ENCODE data around the gene FAM89B. TPM values are rescaled to one million over a fixed set of nuclear protein-coding genes. Genes with fewer than 3 reads are reported as not detected.
A peak's percentile ranks its signal among the peaks of the same experiment; 100 is the strongest.

The FAM89B gene
- total RNA-seq, 6 donors from 2014 or later, result 27.9 to 65.8 (median 45.3) TPM

DNA sequence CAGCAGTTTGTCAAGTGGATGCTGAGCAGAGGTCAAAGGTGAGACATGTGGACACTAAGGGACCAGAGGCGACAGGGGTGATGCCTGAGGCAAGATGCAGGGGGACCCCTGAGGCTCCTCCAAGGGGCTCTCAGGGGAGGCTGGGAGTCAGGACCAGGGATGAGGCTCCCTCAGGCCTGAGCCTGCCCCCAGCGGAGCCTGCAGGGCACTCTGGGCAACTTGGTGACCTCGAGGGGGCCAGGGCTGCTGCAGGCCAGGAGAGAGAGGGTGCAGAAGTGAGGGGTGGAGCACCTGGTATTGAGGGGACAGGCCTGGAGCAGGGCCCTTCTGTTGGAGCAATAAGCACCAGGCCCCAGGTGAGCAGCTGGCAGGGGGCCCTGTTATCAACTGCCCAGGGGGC is 9.6 kb downstream of the FAM89B start:
- 95 to 100% methylated on average over 3 of the region's 3 CpGs for WGBS, 2 donors
- TF ChIP-seq POLR2AphosphoS5 (IDR thresholded peaks at IDR 0.05), result no peak
- no peak for TF ChIP-seq EP300 (IDR thresholded peaks at IDR 0.05)
- no peak for TF ChIP-seq POLR2A (IDR thresholded peaks at IDR 0.05)
- no peak for TF ChIP-seq CTCF (IDR thresholded peaks at IDR 0.05)
- H3K4me1 ChIP-seq, result peaks cover 20 to 34% (median 28%) of the 10 kb centered on the region in 4 donors
- peaks cover 0 to 78% (median 52%) of the 10 kb centered on the region in 4 donors for H3K36me3 ChIP-seq
- no peak for ATAC-seq (ENCODE audit: low FRiP score in 2 of 2)
- no peaks in the 10 kb centered on the region for H3K9me3 ChIP-seq
- peak overlapping the region in 1 of 4 donors; percentile 14 for H3K27ac ChIP-seq
- no peaks in the 10 kb centered on the region for H3K27me3 ChIP-seq
- H3K4me3 ChIP-seq, result no peak overlapping the region
- no peak for DNase-seq

GRCh38 chr11:65583589-65583988 is 11.3 kb downstream of the FAM89B start:
- Histone ChIP-seq H3K4me3 (no peak overlapping the region), H3K9me3 (no peaks in the 10 kb centered on the region), H3K27me3 (no peaks in the 10 kb centered on the region), H3K36me3 (peaks cover 0 to 79% (median 52%) of the 10 kb centered on the region in 4 donors), H3K27ac (no peak overlapping the region), H3K4me1 (peaks cover 19 to 33% (median 27%) of the 10 kb centered on the region in 4 donors)
- WGBS, 2 donors, result 86 to 99% methylated on average over 4 to 10 of the region's 10 CpGs
- no peak for TF ChIP-seq CTCF (IDR thresholded peaks at IDR 0.05)
- no peak for TF ChIP-seq EP300 (IDR thresholded peaks at IDR 0.05)
- TF ChIP-seq POLR2A (IDR thresholded peaks at IDR 0.05), result no peak
- TF ChIP-seq POLR2AphosphoS5 (IDR thresholded peaks at IDR 0.05), result no peak
- DNase-seq (peak in 1 of 2 donors; percentile 61), ATAC-seq (ENCODE audit: low FRiP score in 2 of 2) (no peak)

DNA sequence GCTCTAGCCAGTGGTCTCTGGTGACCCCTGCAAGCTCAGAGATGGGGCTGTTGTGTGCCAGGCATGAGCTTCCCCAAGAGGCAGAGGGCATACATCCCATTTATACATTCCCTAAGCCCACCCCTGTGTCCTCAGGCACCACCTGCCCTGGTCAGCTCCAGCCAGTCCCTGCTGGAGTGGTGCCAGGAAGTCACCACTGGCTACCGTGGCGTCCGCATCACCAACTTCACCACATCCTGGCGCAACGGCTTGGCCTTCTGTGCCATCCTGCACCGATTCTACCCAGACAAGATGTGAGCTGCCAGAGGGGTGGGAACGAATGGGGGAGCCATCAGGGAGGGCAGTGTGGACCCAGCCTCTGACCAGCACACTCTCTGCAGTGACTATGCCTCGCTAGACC is 11.8 kb downstream of the FAM89B start:
- ATAC-seq (ENCODE audit: low FRiP score in 2 of 2), result no peak
- H3K36me3 ChIP-seq, result peaks cover 0 to 74% (median 52%) of the 10 kb centered on the region in 4 donors

GRCh38 chr11:65584723-65585171 is 12.4 kb downstream of the FAM89B start:
- DNase-seq, result peak in 1 of 2 donors; percentile 83
- WGBS, 2 donors, result 69 to 88% methylated on average over 10 to 44 of the region's 46 CpGs

More for the DNA sequence above, 11.8 kb downstream of the FAM89B start:
- H3K4me3 ChIP-seq, result no peak overlapping the region
- peaks cover 18 to 31% (median 27%) of the 10 kb centered on the region in 4 donors for H3K4me1 ChIP-seq
- TF ChIP-seq CTCF (IDR thresholded peaks at IDR 0.05) (no peak), EP300 (IDR thresholded peaks at IDR 0.05) (no peak), POLR2AphosphoS5 (IDR thresholded peaks at IDR 0.05) (no peak), POLR2A (IDR thresholded peaks at IDR 0.05) (no peak)
- no peak for DNase-seq
- H3K9me3 ChIP-seq, result no peaks in the 10 kb centered on the region
- no peak overlapping the region for H3K27ac ChIP-seq
- 77 to 91% methylated on average over 2 to 8 of the region's 8 CpGs for WGBS, 2 donors
- H3K27me3 ChIP-seq, result no peaks in the 10 kb centered on the region

More at GRCh38 chr11:65584723-65585171, 12.4 kb downstream of the FAM89B start:
- no peak overlapping the region for H3K4me3 ChIP-seq
- H3K27me3 ChIP-seq, result no peaks in the 10 kb centered on the region
- H3K4me1 ChIP-seq, result peaks cover 18 to 37% (median 27%) of the 10 kb centered on the region in 4 donors
- TF ChIP-seq POLR2A (IDR thresholded peaks at IDR 0.05) (no peak), POLR2AphosphoS5 (IDR thresholded peaks at IDR 0.05) (no peak), CTCF (IDR thresholded peaks at IDR 0.05) (no peak), EP300 (IDR thresholded peaks at IDR 0.05) (no peak)
- no peak for ATAC-seq (ENCODE audit: low FRiP score in 2 of 2)
- no peak overlapping the region for H3K27ac ChIP-seq
- H3K9me3 ChIP-seq, result no peaks in the 10 kb centered on the region
- peaks cover 0 to 71% (median 49%) of the 10 kb centered on the region in 4 donors for H3K36me3 ChIP-seq
